HG03196 (cell line): ENCODE results near the gene RAB3GAP2.
"Not testable (repeated sequence)": the region's sequence is repeated elsewhere in the genome, so short reads cannot be mapped to it uniquely, and the experiment has no call there.

ENCODE experiments used
- ATAC-seq: cut with Tn5 transposase; IDR thresholded peaks from one replicate; pipeline ENCODE4 v1.9.1; 2021; ENCODE audit not compliant: unreplicated experiment

Gene RAB3GAP2, protein sequence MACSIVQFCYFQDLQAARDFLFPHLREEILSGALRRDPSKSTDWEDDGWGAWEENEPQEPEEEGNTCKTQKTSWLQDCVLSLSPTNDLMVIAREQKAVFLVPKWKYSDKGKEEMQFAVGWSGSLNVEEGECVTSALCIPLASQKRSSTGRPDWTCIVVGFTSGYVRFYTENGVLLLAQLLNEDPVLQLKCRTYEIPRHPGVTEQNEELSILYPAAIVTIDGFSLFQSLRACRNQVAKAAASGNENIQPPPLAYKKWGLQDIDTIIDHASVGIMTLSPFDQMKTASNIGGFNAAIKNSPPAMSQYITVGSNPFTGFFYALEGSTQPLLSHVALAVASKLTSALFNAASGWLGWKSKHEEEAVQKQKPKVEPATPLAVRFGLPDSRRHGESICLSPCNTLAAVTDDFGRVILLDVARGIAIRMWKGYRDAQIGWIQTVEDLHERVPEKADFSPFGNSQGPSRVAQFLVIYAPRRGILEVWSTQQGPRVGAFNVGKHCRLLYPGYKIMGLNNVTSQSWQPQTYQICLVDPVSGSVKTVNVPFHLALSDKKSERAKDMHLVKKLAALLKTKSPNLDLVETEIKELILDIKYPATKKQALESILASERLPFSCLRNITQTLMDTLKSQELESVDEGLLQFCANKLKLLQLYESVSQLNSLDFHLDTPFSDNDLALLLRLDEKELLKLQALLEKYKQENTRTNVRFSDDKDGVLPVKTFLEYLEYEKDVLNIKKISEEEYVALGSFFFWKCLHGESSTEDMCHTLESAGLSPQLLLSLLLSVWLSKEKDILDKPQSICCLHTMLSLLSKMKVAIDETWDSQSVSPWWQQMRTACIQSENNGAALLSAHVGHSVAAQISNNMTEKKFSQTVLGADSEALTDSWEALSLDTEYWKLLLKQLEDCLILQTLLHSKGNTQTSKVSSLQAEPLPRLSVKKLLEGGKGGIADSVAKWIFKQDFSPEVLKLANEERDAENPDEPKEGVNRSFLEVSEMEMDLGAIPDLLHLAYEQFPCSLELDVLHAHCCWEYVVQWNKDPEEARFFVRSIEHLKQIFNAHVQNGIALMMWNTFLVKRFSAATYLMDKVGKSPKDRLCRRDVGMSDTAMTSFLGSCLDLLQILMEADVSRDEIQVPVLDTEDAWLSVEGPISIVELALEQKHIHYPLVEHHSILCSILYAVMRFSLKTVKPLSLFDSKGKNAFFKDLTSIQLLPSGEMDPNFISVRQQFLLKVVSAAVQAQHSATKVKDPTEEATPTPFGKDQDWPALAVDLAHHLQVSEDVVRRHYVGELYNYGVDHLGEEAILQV (N-terminal part only)

DNA sequence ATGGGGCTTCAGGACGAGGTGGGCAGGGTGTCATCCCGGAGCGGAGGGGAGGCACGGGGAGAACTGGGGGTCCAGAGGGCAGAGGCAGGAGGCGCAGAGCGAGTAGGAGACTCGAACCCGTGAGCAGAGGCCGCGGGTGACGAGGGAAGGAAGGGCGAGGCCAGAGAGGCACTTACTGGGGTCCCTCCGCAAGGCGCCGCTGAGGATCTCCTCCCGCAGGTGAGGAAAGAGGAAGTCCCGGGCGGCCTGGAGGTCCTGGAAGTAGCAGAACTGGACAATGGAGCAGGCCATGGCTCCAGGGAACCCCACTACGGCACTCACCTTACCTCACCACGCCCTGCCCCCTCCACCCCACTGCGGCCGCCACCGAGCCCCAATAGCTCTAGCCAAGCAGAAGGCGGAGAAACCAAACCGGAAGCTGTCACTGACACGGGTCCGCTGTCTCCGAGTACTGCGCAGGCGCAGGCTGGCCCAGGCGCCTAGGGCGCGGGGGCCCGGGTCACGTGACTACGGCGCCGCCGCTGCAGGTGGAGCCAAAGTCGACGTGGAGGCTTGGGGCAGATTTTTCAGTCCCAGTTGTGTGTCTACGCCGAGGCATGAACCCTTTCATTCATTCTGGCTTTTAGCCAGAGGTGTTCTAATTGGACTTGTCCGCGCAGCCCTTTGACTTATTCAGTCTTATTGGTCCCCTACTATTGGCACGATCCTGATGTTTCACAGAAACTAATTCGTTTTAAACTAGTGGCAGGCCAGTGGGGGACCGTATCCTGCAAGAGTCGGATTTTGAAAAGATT lies at the start of gene RAB3GAP2:
TSS of gene RAB3GAP2 (minus strand) at position 407 of the 794 bp plus-strand sequence. CDS start at position 291, 116 bp downstream.
- ATAC-seq: peak; percentile 98

DNA sequence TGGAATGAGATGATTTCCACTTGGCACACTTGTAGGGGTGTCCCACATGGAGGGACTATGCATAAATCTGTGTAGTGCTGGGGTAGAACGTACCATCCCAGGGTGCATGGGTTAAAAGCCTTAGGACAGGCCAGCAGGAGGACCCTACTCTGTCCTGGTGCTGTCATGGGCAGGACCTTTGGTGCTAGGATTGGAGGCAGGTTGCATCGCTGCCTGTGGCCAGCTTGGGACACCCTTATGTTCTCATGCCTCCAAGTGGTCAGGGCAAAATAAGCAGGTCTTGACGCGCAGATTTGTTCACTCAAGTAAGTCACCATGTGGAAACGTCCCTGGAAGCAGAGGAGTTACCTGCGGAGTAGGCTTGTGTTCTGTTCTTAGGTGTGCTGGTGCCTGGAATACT lies 49.5 kb upstream of the RAB3GAP2 start:
- no peak for ATAC-seq

DNA sequence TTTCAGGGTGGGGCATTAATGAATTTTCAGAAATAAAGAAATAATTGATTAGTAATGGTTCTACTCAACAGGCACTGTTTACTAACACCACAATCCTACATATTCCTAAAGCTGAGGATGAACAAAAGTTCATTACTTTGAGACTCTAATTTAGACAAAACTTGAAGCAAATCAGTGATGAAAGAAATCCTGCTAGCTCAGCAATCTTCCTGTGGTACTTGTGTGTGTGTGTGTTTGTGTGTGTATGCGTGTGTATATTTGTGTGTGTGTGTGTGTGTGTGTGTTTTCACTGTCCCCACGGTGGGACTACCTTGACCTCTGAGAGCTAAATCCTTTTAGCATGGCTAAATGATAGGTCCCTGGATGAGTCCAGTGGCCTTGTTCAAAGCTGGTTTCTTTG lies 48.5 kb upstream of the RAB3GAP2 start:
- no peak for ATAC-seq

GRCh38 chr1:220318673-220319072 lies 46.4 kb upstream of the RAB3GAP2 start:
- no peak for ATAC-seq

GRCh38 chr1:220317161-220317560 lies 44.9 kb upstream of the RAB3GAP2 start:
- ATAC-seq: no peak

DNA sequence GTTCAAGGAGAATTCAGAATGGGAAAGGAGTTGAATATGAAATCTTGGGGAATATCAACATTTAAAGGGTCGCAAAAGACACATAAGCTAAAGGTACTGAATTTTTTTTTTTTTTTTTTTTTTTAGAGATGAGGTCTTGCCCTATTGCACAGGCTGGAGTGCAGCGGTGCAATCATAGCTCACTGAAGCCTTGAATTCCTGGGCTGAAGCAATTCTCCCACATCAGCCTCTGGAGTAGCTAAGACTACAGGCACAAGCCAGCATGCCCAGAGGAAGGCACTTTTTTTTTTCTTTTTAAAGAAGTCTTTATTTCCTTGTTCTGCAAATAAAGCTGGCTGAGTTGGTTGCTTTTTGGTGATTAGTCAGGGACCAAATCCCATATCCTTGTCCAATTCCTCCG lies 44.1 kb upstream of the RAB3GAP2 start:
- ATAC-seq: no peak

GRCh38 chr1:220315070-220315839 lies 43.0 kb upstream of the RAB3GAP2 start:
- ATAC-seq: no peak

- ATAC-seq: no peak
These were observed 41.3 kb upstream of the RAB3GAP2 start for GRCh38 chr1:220313576-220313975.

- not testable (repeated sequence) for ATAC-seq
These were observed 37.9 kb upstream of the RAB3GAP2 start for GRCh38 chr1:220310147-220310546.

DNA sequence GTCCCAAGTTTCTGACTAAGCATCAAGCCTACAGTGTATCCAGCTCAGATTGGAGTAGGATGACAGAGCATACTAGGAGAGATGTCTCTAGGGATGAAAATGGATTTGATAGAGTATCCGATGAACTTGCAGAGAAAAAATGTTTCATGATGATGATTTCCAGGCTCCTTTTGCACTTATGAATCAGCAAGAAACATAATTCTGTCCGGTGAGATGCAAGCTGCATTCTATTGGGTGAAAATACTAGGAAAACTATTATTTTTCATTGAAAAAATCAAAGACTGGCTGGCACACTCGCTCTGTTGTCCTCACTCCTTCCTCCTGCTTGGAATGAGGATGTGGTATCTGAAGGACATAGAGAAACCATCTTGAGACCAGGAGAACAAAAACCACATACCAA lies 35.4 kb upstream of the RAB3GAP2 start:
- no peak for ATAC-seq

DNA sequence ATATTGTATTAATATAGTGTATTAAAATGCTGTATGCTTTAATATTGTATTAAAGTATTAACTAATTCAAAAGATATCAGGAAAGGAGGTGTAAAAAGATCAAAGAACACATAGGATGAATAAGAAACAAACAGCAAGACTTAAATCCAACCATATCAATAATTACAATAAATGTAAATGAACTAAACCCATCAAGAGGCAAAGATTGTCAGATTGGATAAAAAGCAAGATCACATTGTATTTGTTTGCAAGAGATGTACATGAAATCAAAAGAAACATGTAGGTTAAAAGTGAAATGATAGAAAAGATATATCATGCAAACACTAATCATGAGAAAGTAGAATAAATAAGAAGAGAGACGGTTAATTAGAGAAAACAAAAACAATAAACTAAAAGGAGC lies 34.1 kb upstream of the RAB3GAP2 start:
- ATAC-seq: no peak

GRCh38 chr1:220303871-220304270 lies 31.6 kb upstream of the RAB3GAP2 start:
- no peak for ATAC-seq

DNA sequence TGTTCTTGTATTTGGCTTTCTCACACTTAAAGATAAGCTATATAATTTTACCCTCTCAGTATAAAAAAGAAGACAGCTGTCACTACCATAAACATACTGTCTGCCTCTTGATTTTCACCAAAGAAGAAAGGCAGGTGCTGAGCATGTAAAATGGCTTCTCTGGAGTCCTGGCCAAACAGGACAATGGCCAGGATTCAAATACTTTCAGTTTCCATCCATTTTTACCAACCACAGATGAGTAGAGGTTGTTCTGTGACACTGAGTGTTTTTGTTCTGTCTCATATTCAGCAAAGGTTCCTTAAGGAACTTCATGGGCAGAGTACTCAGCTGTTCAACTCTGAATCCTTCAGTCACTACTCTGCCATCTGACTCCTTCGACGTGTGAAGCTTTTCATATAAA lies 29.4 kb upstream of the RAB3GAP2 start:
- no peak for ATAC-seq

DNA sequence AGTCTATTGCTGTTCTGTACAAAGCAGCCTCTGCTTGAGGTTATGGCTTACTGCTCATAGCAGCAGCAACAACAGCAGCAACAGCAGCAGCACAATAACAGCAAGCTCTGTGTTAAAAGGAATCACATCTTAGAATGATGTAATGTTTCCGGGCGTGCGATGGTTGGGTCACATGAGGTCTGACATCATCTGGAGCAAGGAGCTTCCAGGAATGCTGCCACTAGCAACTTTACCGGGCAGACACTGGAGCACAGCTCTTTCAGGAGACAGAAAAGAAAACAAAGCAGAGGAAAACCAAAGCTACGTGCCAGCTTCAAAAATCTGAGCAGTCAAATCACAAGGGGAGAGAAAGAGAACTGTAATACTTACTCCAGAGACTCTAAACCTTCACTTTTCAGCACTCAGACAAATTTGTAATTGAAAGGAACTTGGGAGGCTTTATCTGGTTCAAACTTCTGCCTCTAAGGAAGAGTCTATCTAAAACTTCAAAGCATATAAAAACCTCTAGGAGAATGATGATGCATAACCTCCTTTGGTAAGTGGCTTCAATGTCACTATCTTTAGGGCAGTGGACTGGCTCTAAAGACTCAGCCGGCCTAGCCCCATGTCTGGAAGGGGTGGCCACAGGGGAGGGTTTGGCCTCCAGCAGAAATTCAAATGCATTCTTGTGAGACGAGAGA lies 28.3 kb upstream of the RAB3GAP2 start:
- no peak for ATAC-seq

GRCh38 chr1:220299337-220299736 lies 27.1 kb upstream of the RAB3GAP2 start:
- no peak for ATAC-seq

GRCh38 chr1:220298470-220299205 lies 26.4 kb upstream of the RAB3GAP2 start:
- no peak for ATAC-seq

- ATAC-seq: no peak
These were observed 24.7 kb upstream of the RAB3GAP2 start for GRCh38 chr1:220296981-220297380.

- ATAC-seq: no peak
These were observed 22.6 kb upstream of the RAB3GAP2 start for GRCh38 chr1:220294846-220295301.
